ENCODE results near the gene SH2D3C. TPM values are rescaled to one million over a fixed set of nuclear protein-coding genes. Genes with fewer than 3 reads are reported as not detected.
A peak's percentile ranks its signal among the peaks of the same experiment; 100 is the strongest.

The SH2D3C gene
- total and polyA plus RNA-seq, 9 of the 15 experiments (the other 6 are each of a cell fraction or from before 2014, with no cell fraction given): 0.03 to 1.2 (median 0.22) TPM; not detected in 1

DNA sequence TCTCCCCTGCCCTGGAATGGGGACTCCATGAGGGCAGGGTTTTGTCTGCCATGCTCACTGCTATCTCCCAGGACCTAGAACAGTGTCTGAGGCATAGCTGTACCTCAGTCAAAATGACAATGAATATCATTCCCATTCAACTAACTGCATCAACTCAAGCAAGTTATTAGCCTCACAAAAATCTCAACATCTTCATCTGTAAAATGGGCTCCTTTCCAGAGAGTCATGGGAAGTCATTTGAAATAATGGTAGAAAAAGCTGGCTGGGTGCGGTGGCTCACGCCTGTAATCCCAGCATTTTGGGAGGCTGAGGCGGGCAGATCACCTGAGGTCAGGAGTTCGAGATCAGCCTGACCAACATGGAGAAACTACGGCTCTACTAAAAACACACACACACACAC lies 9.4 kb downstream of the SH2D3C start:
- POLR2A ChIA-PET: interaction anchor here (0.8 kb wide), 1 partner anchor 101 kb away, joined by 4 read pairs; no protein-coding TSS in a partner anchor
- no TSS peak for BruUV-seq (replicated peaks)
- TF ChIP-seq RCOR1 (IDR thresholded peaks at IDR 0.05; ENCODE audit: borderline replicate concordance in 1 of 2, low read depth in 2 of 2, low read length in 2 of 2) (0 out of 4 replicates have a peak, but pooled peaks of 1 of the 2 experiments have one; percentile 5), GTF2E2 (tag; IDR thresholded peaks at IDR 0.05) (no peak), HDAC1 (IDR thresholded peaks at IDR 0.05) (0 out of 4 replicates have a peak, but pooled peaks of 1 of the 2 experiments have one; percentile 25), RBM25 (IDR thresholded peaks at IDR 0.05; ENCODE audit: low read depth, low read length, severe bottlenecking) (peak; percentile 70), TAF9B (IDR thresholded peaks at IDR 0.05; ENCODE audit: partially characterized antibody) (no peak), ADNP (tag; IDR thresholded peaks at IDR 0.05) (peak; percentile 53; the same call in 1 of the 2 replicates), SUPT5H (IDR thresholded peaks at IDR 0.05) (no peak), MAZ (CRISPR knock-in tag; conservative IDR thresholded peaks at IDR 0.05 in 1 of 2, IDR thresholded peaks at IDR 0.05 in 1 of 2) (no peak), KDM1A (IDR thresholded peaks at IDR 0.05) (peak; percentile 80 to 87), CHD4 (IDR thresholded peaks at IDR 0.05; ENCODE audit: insufficient read depth, insufficient replicate concordance, low read depth, low read length, poor library complexity, severe bottlenecking) (peak; percentile 29), CBX1 (IDR thresholded peaks at IDR 0.05; ENCODE audit: low read depth) (0 out of 2 replicates have a peak, but pooled peaks have one; percentile 22), ZFPM2 (CRISPR knock-in tag; IDR thresholded peaks at IDR 0.05) (no peak), BCOR (IDR thresholded peaks at IDR 0.05) (peak; percentile 95), ZNF445 (CRISPR knock-in tag; IDR thresholded peaks at IDR 0.05; ENCODE audit: low read depth) (no peak), HDAC2 (IDR thresholded peaks at IDR 0.05) (peak; percentile 79; the same call in 1 of the 2 replicates), ZSCAN29 (IDR thresholded peaks at IDR 0.05) (no peak), SIN3A (IDR thresholded peaks at IDR 0.05; ENCODE audit: borderline replicate concordance in 2 of 2, control insufficient read depth in 1 of 2, low read depth in 2 of 2, low read length in 2 of 2) (no peak), IRF2 (CRISPR knock-in tag; IDR thresholded peaks at IDR 0.05) (no peak), SMARCA5 (IDR thresholded peaks at IDR 0.05) (peak; percentile 64; the same call in 1 of the 2 replicates)
- TF ChIP-seq, protein P1, sequence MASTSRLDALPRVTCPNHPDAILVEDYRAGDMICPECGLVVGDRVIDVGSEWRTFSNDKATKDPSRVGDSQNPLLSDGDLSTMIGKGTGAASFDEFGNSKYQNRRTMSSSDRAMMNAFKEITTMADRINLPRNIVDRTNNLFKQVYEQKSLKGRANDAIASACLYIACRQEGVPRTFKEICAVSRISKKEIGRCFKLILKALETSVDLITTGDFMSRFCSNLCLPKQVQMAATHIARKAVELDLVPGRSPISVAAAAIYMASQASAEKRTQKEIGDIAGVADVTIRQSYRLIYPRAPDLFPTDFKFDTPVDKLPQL (IDR thresholded peaks at IDR 0.05; ENCODE audit: extremely low read depth, insufficient read length): no peak
- TF ChIP-seq, protein P2, sequence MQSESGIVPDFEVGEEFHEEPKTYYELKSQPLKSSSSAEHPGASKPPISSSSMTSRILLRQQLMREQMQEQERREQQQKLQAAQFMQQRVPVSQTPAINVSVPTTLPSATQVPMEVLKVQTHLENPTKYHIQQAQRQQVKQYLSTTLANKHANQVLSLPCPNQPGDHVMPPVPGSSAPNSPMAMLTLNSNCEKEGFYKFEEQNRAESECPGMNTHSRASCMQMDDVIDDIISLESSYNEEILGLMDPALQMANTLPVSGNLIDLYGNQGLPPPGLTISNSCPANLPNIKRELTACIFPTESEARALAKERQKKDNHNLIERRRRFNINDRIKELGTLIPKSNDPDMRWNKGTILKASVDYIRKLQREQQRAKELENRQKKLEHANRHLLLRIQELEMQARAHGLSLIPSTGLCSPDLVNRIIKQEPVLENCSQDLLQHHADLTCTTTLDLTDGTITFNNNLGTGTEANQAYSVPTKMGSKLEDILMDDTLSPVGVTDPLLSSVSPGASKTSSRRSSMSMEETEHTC (IDR thresholded peaks at IDR 0.05): no peak
- TF ChIP-seq, protein P3, sequence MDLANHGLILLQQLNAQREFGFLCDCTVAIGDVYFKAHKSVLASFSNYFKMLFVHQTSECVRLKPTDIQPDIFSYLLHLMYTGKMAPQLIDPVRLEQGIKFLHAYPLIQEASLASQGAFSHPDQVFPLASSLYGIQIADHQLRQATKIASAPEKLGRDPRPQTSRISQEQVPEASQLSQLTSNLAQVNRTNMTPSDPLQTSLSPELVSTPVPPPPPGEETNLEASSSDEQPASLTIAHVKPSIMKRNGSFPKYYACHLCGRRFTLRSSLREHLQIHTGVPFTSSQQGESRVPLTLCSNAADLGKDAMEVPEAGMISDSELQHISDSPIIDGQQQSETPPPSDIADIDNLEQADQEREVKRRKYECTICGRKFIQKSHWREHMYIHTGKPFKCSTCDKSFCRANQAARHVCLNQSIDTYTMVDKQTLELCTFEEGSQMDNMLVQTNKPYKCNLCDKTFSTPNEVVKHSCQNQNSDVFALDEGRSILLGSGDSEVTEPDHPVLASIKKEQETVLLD (IDR thresholded peaks at IDR 0.05): no peak

More for the DNA sequence above, 9.4 kb downstream of the SH2D3C start:
- Histone ChIP-seq H3K4me2 (ENCODE audit: insufficient read depth, low read length) (no peak overlapping the region), H3K4me3 (no peak overlapping the region), H3K36me3 (ENCODE audit: control insufficient read depth, insufficient read depth, low read length) (no peaks in the 10 kb centered on the region), H3K79me2 (ENCODE audit: control insufficient read depth, insufficient read depth, low read length) (no peaks in the 10 kb centered on the region), H3K27ac (ENCODE audit: extremely low read depth, low read depth, low read length) (no peak overlapping the region), H4K20me1 (replicated peaks; ENCODE audit: control insufficient read depth, insufficient read depth, low read length) (no peaks in the 10 kb centered on the region), H3K9ac (ENCODE audit: insufficient read depth in 1 of 2, low read depth in 2 of 2, low read length in 2 of 2) (no peak overlapping the region), H3K4me1 (replicated peaks in 1 of 2; ENCODE audit: control insufficient read depth in 2 of 2, insufficient read depth in 2 of 2, low read length in 2 of 2) (peaks cover 19 to 31% of the 10 kb centered on the region in 2 experiments), H3K9me1 (ENCODE audit: control insufficient read depth, insufficient read depth, low read length) (no peaks in the 10 kb centered on the region), H2AFZ (ENCODE audit: low read depth, low read length) (no peak overlapping the region), H3K27me3 (ENCODE audit: control insufficient read depth in 2 of 2, insufficient read depth in 2 of 2, low read length in 2 of 2) (no peaks in the 10 kb centered on the region), H3K9me3 (replicated peaks; ENCODE audit: control insufficient read depth, insufficient read depth, low read depth, low read length) (no peaks in the 10 kb centered on the region)
- no peak for FAIRE-seq
- 94% methylated on average over 4 of the region's 5 CpGs for WGBS (ENCODE audit: insufficient coverage, low coverage, missing lambda C conversion rate)
- intact Hi-C loops (cut with micrococcal nuclease): no loop called here
- in situ Hi-C loops (cut with MboI): loop anchor here (25.0 kb wide), 1 partner anchor 593 kb away; the partner anchor contains the start of gene URM1
- no peak for DNase-seq (ENCODE audit: extremely low read depth in 1 of 4, low spot score in 3 of 4)
- ATAC-seq: no peak
- CTCF ChIA-PET (ENCODE audit: low intra/inter-chr PET ratio): no interaction called here

Measured in K562 (cell line).